M059J (cell line): ENCODE data around the gene DCLRE1B. TPM values are rescaled to one million over a fixed set of nuclear protein-coding genes. Genes with fewer than 3 reads are reported as not detected.
"Not testable (repeated sequence)": the region's sequence is repeated elsewhere in the genome, so short reads cannot be mapped to it uniquely, and the experiment has no call there.

Experiments used
- DNase-seq: peaks from one replicate; pipeline ENCODE4 v3.0.0-alpha.2; 2012; ENCODE audit warnings: low read depth
- total RNA-seq: library from RNA; depleted of rRNA; stranded (reverse); fragments of >200 nt; shearing (Covaris generic); gene quantifications from 2 replicates; pipeline ENCODE4 v1.2.3, GENCODE V29; 2014; rRNA removed

The DCLRE1B gene
- total RNA-seq, 1 experiment from 2014 or later: 19.2 TPM

DNA sequence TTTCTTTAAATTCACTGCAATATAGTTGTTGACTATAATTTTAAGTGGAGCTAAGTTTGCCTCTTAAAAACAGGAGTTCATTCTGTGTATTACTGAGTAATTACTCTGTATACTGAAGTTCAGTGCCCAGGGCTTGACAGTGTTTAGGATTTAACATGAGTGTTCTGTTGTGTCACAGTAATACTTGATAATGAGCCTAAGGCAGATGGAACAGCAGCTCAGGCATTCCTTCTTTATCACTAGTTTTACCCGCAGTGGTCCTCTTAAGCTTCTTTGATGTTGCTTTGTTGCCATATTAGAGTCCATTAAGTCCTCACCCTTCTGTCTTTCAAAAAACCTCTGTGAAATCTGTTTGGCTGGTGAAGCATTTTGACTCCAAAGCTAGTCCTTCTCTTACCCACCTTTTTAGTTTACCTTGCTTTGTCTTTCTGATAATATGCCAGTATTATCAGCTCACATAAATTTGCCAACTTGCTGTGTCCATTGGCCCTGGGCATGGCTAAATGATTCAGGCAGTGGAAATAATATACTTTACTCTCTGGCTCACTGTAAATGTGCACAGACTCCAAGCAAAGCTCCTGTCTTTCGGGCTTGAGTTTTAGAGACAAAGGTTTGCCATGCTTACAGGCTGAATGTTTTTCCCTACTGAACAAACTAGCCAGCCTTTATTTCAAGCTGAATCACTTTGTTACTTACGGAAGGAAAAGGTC, 41.7 kb downstream of the DCLRE1B start:
- peak; percentile 15 for DNase-seq

DNA sequence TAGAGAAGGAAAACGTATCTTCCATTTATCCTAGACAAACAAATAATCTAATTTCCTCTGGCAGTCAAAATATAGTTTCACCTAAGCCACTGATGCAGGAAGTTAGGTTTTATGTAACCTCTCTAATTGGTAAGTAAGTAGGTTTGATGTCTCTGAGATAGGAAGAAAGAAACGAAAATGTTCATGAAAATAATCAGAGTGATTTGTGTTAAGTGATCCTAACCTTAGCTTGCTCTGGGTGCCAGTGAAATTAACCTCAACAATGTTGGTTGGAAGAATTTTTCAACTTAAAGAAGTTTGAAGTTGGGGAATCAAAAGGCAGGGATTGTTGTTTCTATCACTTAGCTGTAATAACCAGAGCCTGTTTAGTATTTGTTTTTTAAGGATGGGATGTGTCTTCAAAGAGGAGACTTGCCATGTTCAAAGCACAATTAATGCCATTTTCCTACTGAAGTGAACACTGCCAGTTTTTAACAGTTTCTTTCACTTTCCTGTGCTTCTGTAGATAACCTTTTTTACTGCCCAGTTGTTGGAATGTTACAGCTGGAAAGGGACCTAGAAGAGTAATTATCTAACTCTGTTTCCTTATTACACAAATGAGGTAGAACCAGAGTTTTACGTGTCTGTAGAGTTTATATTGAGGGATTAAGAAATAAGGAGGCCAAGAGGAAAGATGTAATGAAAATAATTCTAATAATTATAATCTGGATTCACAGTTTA, 42.4 kb downstream of the DCLRE1B start:
- DNase-seq: no peak

GRCh38 chr1:113948151-113948550, 43.0 kb downstream of the DCLRE1B start:
- DNase-seq: not testable (repeated sequence)

- no peak for DNase-seq
Measured at GRCh38 chr1:113949007-113949406, 43.9 kb downstream of the DCLRE1B start.

DNA sequence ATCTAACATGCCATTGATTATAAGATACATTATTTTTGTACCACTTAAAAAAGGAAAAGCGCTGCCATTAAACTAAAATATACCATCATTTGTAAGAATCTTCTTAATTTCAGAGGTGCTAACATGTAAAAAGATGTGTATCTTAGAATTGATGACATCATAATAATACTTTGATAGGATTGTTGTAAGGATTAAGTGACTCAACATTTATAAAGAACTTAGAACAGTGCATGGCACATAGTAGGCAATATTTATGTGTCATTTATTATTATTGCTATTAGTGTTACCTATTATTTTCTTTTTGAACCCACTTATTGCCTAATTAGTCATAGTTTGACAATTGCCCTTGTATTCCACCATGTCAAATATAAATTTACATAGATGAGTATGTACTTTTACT, 45.8 kb downstream of the DCLRE1B start:
- DNase-seq: no peak

DNA sequence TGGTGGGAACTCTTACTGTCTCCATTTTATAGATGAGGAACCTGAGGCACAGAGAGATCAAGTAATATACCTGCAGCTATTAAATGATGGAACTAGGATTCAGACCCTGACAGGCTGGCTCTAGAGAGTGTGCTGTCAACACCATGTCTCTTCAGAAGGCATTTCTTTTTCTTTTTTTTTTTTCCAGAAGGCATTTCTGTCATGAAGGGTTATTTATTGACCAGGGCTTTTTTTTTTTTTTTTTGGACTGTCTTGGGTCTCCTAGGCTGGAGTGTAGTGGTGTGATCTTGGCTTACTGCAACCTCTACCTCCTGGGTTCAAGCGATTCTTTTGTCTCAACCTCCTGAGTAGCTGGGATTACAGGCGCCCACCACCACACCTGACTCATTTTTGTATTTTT, 46.6 kb downstream of the DCLRE1B start:
- no peak for DNase-seq

DNA sequence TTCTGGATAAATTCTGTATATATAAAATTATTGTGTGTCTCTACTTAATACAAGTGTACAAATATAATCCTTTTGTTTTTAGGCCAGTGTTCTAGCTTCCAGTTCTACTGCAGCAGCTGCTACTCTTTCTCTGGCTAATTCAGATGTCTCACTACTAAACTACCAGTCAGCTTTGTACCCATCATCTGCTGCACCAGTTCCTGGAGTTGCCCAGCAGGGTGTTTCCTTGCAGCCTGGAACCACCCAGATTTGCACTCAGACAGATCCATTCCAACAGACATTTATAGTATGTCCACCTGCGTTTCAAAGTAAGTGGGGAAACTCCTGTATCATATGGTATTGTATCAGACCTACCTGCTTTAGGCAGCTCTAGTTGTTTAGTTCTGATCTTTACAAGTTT, 52.9 kb downstream of the DCLRE1B start:
- no peak for DNase-seq

DNA sequence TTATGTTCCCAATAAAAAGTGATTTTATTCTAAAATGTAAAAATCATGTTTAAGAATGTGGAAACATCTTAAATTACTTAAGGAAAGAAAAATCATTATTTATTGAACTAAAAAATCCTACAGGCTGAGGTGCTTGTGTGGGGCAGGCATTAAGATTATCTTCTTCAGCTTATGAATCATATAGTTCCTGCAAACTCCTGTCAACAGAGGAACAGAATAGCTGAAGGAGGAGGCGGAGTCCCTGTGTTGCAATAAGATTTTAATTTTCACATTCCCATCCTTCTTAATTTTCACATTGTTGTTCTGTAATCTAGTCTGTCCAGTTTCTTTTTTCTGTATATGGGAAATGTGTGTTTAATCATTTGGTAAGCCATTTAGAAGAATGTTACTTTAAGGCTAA, 53.6 kb downstream of the DCLRE1B start:
- DNase-seq: no peak

DNA sequence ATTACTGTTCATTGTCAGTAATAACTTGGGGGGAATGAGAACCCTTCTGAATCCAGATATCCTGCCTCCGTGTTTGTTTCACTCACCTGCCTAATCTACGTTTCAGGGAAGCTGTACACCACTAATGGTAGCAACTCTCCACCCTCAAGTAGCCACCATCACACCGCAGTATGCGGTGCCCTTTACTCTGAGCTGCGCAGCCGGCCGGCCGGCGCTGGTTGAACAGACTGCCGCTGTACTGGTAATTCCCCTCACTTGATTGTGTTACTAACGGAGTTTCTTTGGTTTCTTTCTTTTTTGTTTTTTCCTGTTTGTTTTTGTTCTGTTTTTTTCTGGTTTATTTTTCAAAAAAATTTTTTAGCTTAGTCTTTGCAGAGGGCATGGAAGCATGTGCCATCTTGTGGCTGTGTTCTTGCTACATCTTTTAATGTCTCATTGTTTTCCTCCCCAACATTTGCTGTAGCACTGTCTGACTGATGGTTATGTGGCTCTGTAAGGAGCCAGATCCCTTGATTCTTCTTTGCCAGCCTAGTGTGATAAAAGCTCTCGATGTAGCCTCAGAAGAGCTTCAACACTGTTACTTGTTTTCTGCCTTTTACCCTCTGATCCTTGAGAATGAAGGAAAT, 58.3 kb downstream of the DCLRE1B start:
- DNase-seq: peak; percentile 18

Other genes starting within 250 kb of the DCLRE1B start
- gene PHTF1, start 145.8 kb upstream of the DCLRE1B start, total RNA-seq: 72.3 and 77.3 TPM in 2 replicates
- 7.5 and 12.4 TPM in 2 replicates for gene RSBN1, start 92.8 kb upstream of the DCLRE1B start, total RNA-seq
- gene PTPN22, start 33.6 kb upstream of the DCLRE1B start, total RNA-seq: 1.7 and 1.9 TPM in 2 replicates
- gene BCL2L15, start 17.7 kb upstream of the DCLRE1B start, total RNA-seq: not detected in 2 replicates
- 17.9 and 18.9 TPM in 2 replicates for gene AP4B1, start 527 bp upstream of the DCLRE1B start, total RNA-seq
- gene HIPK1, start 24.0 kb downstream of the DCLRE1B start, total RNA-seq: 26.2 and 34.9 TPM in 2 replicates
- gene OLFML3, start 74.1 kb downstream of the DCLRE1B start, total RNA-seq: 2.2 and 5.2 TPM in 2 replicates
- not detected in 2 replicates for gene SYT6, start 248.5 kb downstream of the DCLRE1B start, total RNA-seq